NCI-H2081 (cell line): ENCODE measurements around the gene CRACR2A.

Source experiments
- DNase-seq, 2 experiments: peaks; one replicate each; lab custom pipeline; 2025; lab: John Stamatoyannopoulos, UW

The CRACR2A gene

GRCh38 chr12:3565985-3566384 is 186.9 kb downstream of the CRACR2A start:
- DNase-seq, result no peak
